HG02571 (cell line): ENCODE measurements around the gene AP2A2.

Source experiments
- ATAC-seq: cut with Tn5 transposase; IDR thresholded peaks from one replicate; pipeline ENCODE4 v1.9.1; 2021; ENCODE audit warnings: mild to moderate bottlenecking, moderate library complexity; ENCODE audit not compliant: unreplicated experiment

AP2A2 gene

DNA sequence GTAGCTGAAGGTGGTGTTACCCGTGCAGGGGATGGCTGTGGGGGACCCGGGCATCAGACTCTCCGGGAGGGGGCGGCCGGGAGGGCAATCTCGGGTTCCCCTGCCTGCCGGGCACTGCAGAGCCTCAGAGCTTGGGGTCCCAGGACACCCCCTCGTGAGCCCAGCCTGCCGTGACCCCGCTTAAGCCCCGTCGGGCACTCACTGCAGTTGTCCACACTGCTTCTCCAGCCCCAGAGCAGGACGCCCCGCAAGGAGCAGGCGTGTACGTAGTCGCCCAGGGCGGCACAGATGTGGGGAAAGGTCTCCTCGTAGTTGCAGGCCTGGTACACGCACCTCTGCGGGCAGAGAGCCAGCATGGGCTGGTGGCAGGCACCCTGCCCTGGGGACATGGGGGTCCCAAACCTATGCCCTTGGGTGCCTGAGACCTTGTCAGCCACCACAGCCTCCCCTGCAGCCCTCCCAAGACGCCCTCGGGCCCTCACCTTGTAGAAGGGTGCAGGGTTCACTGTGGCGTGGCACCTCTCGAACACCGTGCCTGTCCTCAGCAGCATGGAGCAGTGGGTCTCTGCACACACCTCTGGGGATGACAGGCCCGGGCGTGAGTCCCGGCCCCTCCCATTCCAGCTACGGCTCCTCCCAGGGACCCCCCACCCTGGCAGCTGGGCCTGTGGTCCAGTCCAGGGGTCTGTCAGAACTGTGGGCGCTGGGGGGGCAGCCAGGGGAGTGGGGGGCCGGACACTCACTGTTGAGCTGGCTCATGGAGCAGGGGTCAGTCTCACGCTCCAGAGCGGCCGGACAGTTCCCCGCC is 102.0 kb downstream of the AP2A2 start:
- ATAC-seq, result no peak

GRCh38 chr11:1028291-1028540 is 102.5 kb downstream of the AP2A2 start:
- no peak for ATAC-seq

GRCh38 chr11:1028616-1029015 is 102.9 kb downstream of the AP2A2 start:
- ATAC-seq, result no peak

DNA sequence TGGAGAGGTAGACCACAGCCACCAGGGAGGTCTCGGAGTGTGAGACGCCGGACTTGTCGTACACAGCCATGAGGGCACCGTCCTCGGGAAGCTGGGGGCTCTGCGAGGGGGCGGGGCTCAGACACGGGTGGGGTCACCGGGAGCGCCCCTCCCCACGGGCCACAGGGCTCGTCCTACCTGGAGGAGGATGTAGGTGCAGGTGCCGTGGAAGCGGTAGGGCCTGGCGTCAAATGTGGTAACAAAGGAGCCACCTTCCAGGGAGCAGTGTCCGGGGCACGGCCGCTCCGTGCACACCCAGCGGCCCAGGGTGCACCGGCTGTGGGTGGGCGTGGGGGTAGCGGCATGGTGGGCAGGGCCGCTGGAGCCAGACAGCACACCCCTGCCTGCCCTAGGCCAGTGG is 103.4 kb downstream of the AP2A2 start:
- ATAC-seq, result no peak

- no peak for ATAC-seq
Measured at GRCh38 chr11:1029654-1030053, 104.0 kb downstream of the AP2A2 start.

GRCh38 chr11:1030086-1030485 is 104.4 kb downstream of the AP2A2 start:
- no peak for ATAC-seq

GRCh38 chr11:1030556-1030955 is 104.9 kb downstream of the AP2A2 start:
- no peak for ATAC-seq

GRCh38 chr11:1031121-1031899 is 105.6 kb downstream of the AP2A2 start:
- no peak for ATAC-seq

DNA sequence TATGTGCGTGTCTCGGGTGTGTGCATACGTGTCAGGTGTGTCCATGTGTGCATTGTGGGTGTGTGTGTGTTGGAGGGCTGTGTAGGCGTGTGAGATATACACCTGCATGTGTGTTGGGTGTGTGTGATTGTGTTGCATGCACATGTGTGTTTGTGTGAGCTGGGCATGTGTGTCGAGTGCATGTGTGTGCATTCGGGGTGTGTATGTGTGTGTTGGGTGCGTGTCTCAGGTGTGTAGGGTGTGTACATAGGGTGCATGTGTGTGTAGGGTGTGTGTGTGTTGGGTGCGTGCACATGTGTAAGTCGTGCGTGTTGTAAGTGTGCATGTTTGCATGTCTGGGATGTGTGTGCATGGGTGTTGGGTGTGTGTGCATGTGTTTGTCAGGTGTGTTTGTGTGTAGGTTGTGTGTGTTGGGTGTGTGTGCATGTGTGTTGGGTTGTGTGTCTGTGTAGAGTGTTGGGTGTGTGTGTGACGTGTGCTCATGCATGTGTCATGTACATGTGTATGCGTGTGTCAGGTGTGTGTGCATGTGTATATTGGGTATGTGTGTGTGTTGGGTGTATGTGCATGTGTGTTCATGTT is 106.7 kb downstream of the AP2A2 start:
- ATAC-seq, result no peak

DNA sequence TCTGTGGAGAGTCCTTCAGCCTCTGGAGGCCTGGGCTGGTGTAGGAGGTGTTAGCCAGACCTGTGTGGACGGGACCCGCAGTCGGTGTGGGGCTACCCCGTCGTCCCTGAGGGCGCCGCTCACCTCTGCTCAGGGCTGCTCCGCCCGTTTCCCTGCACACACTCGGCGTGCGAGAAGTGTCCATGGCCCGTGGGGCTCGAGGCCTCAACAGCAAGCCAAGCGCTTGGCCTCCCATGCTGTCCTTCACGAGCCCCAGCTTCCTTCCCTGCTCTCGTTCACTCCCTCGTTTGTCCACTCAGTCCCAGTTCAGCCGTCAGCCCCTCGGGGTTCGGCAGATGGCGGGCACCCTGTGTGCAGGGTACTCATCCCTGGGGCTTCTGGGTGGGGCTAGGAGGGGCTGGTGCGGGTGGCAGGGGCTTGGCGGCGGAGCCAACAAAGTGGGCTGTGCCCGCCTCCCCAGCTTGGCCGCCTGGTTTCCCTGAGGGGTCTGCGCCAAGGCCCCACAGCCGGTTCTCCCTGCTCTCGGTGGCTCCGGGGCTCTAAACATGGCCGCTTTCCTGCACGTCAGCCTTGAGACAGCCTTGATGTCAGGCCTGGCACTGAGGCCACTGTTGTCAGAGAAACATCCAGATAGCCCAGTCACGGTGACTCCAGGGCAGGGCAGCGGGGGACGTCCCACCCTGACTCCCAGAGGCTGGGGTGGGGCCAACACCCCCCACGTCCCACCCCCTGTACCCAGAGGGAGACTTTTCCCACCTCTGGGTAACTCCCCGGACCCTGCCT is 107.5 kb downstream of the AP2A2 start:
- ATAC-seq, result no peak

GRCh38 chr11:1034001-1034400 is 108.3 kb downstream of the AP2A2 start:
- no peak for ATAC-seq

DNA sequence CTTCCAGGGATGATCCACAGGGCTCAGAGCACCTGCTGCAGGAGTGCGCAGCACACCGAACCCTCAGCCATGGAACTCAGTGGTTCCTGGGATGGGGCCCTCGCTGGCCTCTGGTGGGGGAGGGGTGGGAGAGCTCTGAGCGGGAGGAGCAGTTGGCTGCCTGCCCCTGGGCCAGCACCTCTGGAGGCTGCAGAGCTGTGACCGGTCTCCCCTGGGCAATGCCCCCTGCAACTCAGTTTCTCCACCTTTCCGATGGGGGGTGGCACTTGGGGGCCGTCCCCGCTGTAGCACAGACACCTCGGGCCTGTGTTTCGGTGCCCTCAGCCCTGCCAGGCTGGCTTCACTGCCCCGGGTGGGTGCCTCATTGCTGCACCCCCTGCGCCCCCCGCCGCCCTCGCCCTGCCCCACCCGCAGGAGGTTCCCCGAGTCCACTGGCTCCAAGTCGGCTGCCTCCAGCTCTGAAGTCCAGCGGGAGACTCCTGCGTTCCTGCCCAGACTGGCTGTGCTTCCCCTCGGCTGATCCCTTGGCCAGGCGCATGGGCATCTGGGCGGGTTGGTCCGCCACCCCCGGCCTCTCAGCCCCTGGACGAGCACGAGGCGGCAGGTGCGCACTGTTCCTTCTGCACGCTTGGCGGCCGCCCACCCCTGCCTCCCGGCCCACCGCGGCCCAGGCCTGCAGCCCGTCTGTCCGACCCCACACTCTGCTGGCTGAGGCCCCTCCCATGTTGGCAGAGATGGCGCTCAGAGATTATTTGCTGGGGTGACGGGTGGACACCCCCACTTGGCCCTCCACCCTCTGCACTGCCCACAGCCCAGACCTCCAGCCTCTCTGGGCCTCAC is 109.0 kb downstream of the AP2A2 start:
- ATAC-seq, result no peak

GRCh38 chr11:1035577-1036283 is 110.1 kb downstream of the AP2A2 start:
- ATAC-seq, result no peak

GRCh38 chr11:1036303-1036923 is 110.7 kb downstream of the AP2A2 start, which contains the start of gene MUC6:
Gene MUC6, minus strand, starts transcription at chr11:1036718. Its CDS starts 63 bp downstream, at chr11:1036655.
- ATAC-seq, result no peak

GRCh38 chr11:1036931-1037330 is 111.3 kb downstream of the AP2A2 start:
- ATAC-seq, result no peak

DNA sequence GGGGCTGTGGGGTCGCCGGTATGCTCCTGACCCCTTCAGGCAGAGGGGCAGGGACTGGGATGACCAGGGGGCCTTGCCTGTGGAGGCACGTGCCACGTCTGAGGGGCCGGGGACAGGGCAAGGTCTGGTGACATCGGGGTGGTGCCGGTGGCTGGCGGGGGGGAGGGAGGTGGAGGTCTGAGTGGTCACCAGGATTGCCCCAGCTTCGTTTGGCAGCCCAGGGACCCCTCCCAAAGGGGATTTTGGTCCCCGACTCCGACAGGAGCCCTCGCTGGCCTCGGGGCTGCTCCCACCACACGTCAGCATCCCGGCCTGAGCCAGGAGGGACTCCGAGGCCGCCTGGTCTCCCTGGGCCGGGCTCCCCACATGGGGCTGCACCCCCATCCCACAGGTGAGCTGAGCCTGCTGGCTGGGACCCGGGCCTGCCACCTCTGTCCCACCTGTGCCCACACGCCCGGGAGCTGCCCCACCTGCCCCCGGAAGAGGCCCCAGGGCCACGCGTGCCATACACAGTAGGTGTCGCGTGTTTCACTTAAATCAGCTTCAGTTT is 111.9 kb downstream of the AP2A2 start:
- ATAC-seq, result no peak

GRCh38 chr11:1038361-1038760 is 112.7 kb downstream of the AP2A2 start:
- ATAC-seq, result no peak

DNA sequence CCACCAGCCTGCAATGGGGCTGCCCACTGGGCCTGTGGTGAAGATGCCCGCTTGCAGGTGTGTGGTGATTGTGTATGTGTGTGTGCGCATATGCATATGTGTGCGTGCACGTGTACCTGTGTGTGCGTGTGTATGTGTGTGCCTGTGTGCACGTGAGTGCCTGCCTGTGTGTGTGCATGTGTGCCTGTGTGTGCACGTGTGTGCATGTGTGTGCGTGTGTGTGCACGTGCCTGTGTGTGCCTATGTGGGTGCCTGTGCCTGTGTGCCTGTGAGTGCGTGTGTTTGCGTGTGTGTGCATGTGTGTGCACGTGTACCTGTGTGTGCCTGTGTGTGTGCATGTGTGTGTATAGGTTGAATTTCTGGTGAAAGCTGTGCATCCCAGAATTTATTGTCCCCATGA is 113.3 kb downstream of the AP2A2 start:
- ATAC-seq, result no peak
